HEK293T (cell line): ENCODE results near the gene FBXO34.

ENCODE experiments used
- FOXM1 ChIP-seq: fragments of 450-650 bp; IDR thresholded peaks from 2 replicates; pipeline ENCODE4 v1.6.1; 2017; ENCODE audit warnings: mild to moderate bottlenecking, borderline replicate concordance
- SP1 ChIP-seq: fragments of 450-650 bp; IDR thresholded peaks from 2 replicates; pipeline ENCODE4 v1.6.1; 2017
- SUZ12 ChIP-seq: fragments of 450-650 bp; IDR thresholded peaks from 2 replicates; pipeline ENCODE4 v1.6.1; 2016; ENCODE audit warnings: mild to moderate bottlenecking
- TARDBP ChIP-seq: fragments of 450-650 bp; IDR thresholded peaks from 2 replicates; pipeline ENCODE4 v1.6.1; 2016

- TF ChIP-seq FOXM1 (no peak), SP1 (no peak), SUZ12 (no peak), TARDBP (no peak)
Observed at GRCh38 chr14:55370883-55371455, 99.7 kb downstream of the FBXO34 start.
